Urinary bladder (tissue), 4 donors: Measurements from ENCODE around the gene DGKQ. TPM values are rescaled to one million over a fixed set of nuclear protein-coding genes. Genes with fewer than 3 reads are reported as not detected.

ENCODE experiments used
- DNase-seq: peaks from one replicate; pipeline ENCODE4 v3.0.0-alpha.2; 2015; ENCODE audit errors: extremely low spot score
- H3K27ac ChIP-seq: one replicate; pipeline ENCODE4 v1.5.1; 2013; ENCODE audit warnings: low read depth, mild to moderate bottlenecking, moderate library complexity
- H3K36me3 ChIP-seq: one replicate; pipeline ENCODE4 v1.6.1; 2013; ENCODE audit warnings: mild to moderate bottlenecking, moderate library complexity; ENCODE audit not compliant: insufficient read depth
- H3K4me1 ChIP-seq: one replicate; pipeline ENCODE4 v1.6.1; 2013; ENCODE audit warnings: mild to moderate bottlenecking, moderate library complexity; ENCODE audit not compliant: insufficient read depth
- H3K4me3 ChIP-seq: one replicate; pipeline ENCODE4 v1.5.1; 2013; ENCODE audit warnings: low read depth, low read length
- WGBS: extraction: QIAGEN DNeasy Blood & Tissue Kit; methylation state at CpG from one replicate; pipeline ENCODE4 v1.1.7; 2013; 5-methylcytosine and 5-hydroxymethylcytosine counted together
- polyA plus RNA-seq: library from polyadenylated mRNA; stranded (reverse); fragments of 200-250 nt; gene quantifications from one replicate; pipeline ENCODE4 v1.2.3, GENCODE V29; 2013
- total RNA-seq: library from RNA; depleted of rRNA; stranded (reverse); fragments of >200 nt; gene quantifications from one replicate; pipeline ENCODE4 v1.2.3, GENCODE V29; 2014
- donor health status: healthy with polysubstance abuse.
- donor health status: healthy.

DGKQ gene
- total and polyA plus RNA-seq, 2 donors: 5.0 to 10.0 TPM

- Histone ChIP-seq H3K4me1 (no peaks in the 10 kb centered on the region), H3K36me3 (peaks cover 3% of the 10 kb centered on the region), H3K4me3 (no peak overlapping the region), H3K27ac (no peak overlapping the region)
- no peak for DNase-seq
- WGBS: 95% methylated on average over 12 of the region's 12 CpGs
These were observed 63.5 kb downstream of the DGKQ start for GRCh38 chr4:909821-910220.

- peaks cover 3% of the 10 kb centered on the region for H3K36me3 ChIP-seq
- DNase-seq: no peak
- WGBS: 95% methylated on average over 26 of the region's 26 CpGs
These were observed 64.2 kb downstream of the DGKQ start for GRCh38 chr4:909131-909571.

More at GRCh38 chr4:909131-909571, 64.2 kb downstream of the DGKQ start:
- no peaks in the 10 kb centered on the region for H3K4me1 ChIP-seq
- no peak overlapping the region for H3K4me3 ChIP-seq
- H3K27ac ChIP-seq: no peak overlapping the region

Other genes with a start within 250 kb of the DGKQ start
- gene CPLX1, start 147.4 kb downstream of the DGKQ start, total RNA-seq: 0.48 TPM
- gene CPLX1, start 147.4 kb downstream of the DGKQ start, polyA plus RNA-seq: 3.6 TPM
- 44.8 TPM for gene GAK, start 41.3 kb downstream of the DGKQ start, total RNA-seq
- gene GAK, start 41.3 kb downstream of the DGKQ start, polyA plus RNA-seq: 76.2 TPM
- gene TMEM175, start 41.1 kb downstream of the DGKQ start, total RNA-seq: 16.8 TPM
- 32.8 TPM for gene TMEM175, start 41.1 kb downstream of the DGKQ start, polyA plus RNA-seq
- gene IDUA, start 13.5 kb upstream of the DGKQ start, total RNA-seq: 7.9 TPM
- gene IDUA, start 13.5 kb upstream of the DGKQ start, polyA plus RNA-seq: 18.2 TPM
- gene SLC26A1, start 19.8 kb upstream of the DGKQ start, total RNA-seq: 0.05 TPM
- 0.20 TPM for gene SLC26A1, start 19.8 kb upstream of the DGKQ start, polyA plus RNA-seq
- gene FGFRL1, start 38.1 kb upstream of the DGKQ start, total RNA-seq: 5.7 TPM
- gene FGFRL1, start 38.1 kb upstream of the DGKQ start, polyA plus RNA-seq: 25.7 TPM
- gene RNF212, start 140.0 kb upstream of the DGKQ start, total RNA-seq: 4.0 TPM
- gene RNF212, start 140.0 kb upstream of the DGKQ start, polyA plus RNA-seq: 4.2 TPM
- 119 TPM for gene SPON2, start 199.0 kb upstream of the DGKQ start, total RNA-seq
- gene SPON2, start 199.0 kb upstream of the DGKQ start, polyA plus RNA-seq: 123 TPM